Measurements from ENCODE around the gene FRAS1. TPM values are rescaled to one million over a fixed set of nuclear protein-coding genes. Genes with fewer than 3 reads are reported as not detected.

FRAS1 gene
- total RNA-seq, 1 experiment from 2014 or later: 0.23 TPM

GRCh38 chr4:78355306-78355705 lies 298.2 kb downstream of the FRAS1 start:
- TF ChIP-seq TCF7L2 (IDR thresholded peaks at IDR 0.05; ENCODE audit: low read depth, low read length): no peak
- TF ChIP-seq SIN3A (IDR thresholded peaks at IDR 0.05; ENCODE audit: borderline replicate concordance, insufficient read depth, low read depth, low read length): no peak
- no peak for TF ChIP-seq POLR2AphosphoS5 (IDR thresholded peaks at IDR 0.05; ENCODE audit: low read depth, low read length)
- TF ChIP-seq REST (IDR thresholded peaks at IDR 0.05; ENCODE audit: insufficient read depth in 1 of 2, low read depth in 2 of 2, low read length in 1 of 2): no peak
- TF ChIP-seq CTCF (IDR thresholded peaks at IDR 0.05): no peak
- ATAC-seq: no peak
- Histone ChIP-seq H3K9me3 (ENCODE audit: control insufficient read depth, insufficient read depth, low read depth, low read length) (no peaks in the 10 kb centered on the region), H3K4me1 (ENCODE audit: control insufficient read depth, insufficient read depth, low read length) (no peaks in the 10 kb centered on the region), H3K27ac (ENCODE audit: low read length) (no peak overlapping the region), H3K36me3 (ENCODE audit: control insufficient read depth, insufficient read depth, low read length) (no peaks in the 10 kb centered on the region), H3K4me3 (ENCODE audit: low read depth in 2 of 2, low read length in 2 of 2) (no peak overlapping the region), H3K27me3 (ENCODE audit: control insufficient read depth, insufficient read depth, low read length) (no peaks in the 10 kb centered on the region)
- intact Hi-C loops (cut with micrococcal nuclease; ENCODE audit: unreplicated experiment) (no loop called here), in situ Hi-C loops (cut with HindIII; ENCODE audit: low pct_unique_long_range_greater_than_20kb, low sequenced_read_pairs) (no loop called here)
- no peak for DNase-seq (ENCODE audit: low read depth, low spot score)
- POLR2A ChIA-PET: no interaction called here
- no TSS peak for BruUV-seq (replicated peaks)
- CTCF ChIA-PET: no interaction called here

GRCh38 chr4:78356251-78356786 lies 299.2 kb downstream of the FRAS1 start:
- intact Hi-C loops (cut with micrococcal nuclease; ENCODE audit: unreplicated experiment) (no loop called here), in situ Hi-C loops (cut with HindIII; ENCODE audit: low pct_unique_long_range_greater_than_20kb, low sequenced_read_pairs) (no loop called here)
- no peak for TF ChIP-seq REST (IDR thresholded peaks at IDR 0.05; ENCODE audit: insufficient read depth in 1 of 2, low read depth in 2 of 2, low read length in 1 of 2)
- no peak for TF ChIP-seq TCF7L2 (IDR thresholded peaks at IDR 0.05; ENCODE audit: low read depth, low read length)
- no peak for TF ChIP-seq SIN3A (IDR thresholded peaks at IDR 0.05; ENCODE audit: borderline replicate concordance, insufficient read depth, low read depth, low read length)
- no peak for TF ChIP-seq POLR2AphosphoS5 (IDR thresholded peaks at IDR 0.05; ENCODE audit: low read depth, low read length)
- TF ChIP-seq CTCF (IDR thresholded peaks at IDR 0.05): no peak
- H3K9me3 ChIP-seq (ENCODE audit: control insufficient read depth, insufficient read depth, low read depth, low read length): no peaks in the 10 kb centered on the region
- no peak overlapping the region for H3K27ac ChIP-seq (ENCODE audit: low read length)
- no TSS peak for BruUV-seq (replicated peaks)
- no peaks in the 10 kb centered on the region for H3K4me1 ChIP-seq (ENCODE audit: control insufficient read depth, insufficient read depth, low read length)
- H3K27me3 ChIP-seq (ENCODE audit: control insufficient read depth, insufficient read depth, low read length): no peaks in the 10 kb centered on the region
- DNase-seq (ENCODE audit: low read depth, low spot score) (no peak), ATAC-seq (no peak)
- no peak overlapping the region for H3K4me3 ChIP-seq (ENCODE audit: low read depth in 2 of 2, low read length in 2 of 2)
- no peaks in the 10 kb centered on the region for H3K36me3 ChIP-seq (ENCODE audit: control insufficient read depth, insufficient read depth, low read length)
- ChIA-PET POLR2A (no interaction called here), CTCF (no interaction called here)

Data from Panc1 (cell line).